NB4 (cell line): ENCODE results near the gene GCK.

Experiments used
- DNase-seq: peaks from one replicate; pipeline ENCODE4 v3.0.0; 2010; ENCODE audit warnings: low read depth
- H3K4me3 ChIP-seq: one replicate; pipeline ENCODE4 v1.5.1; 2011; ENCODE audit warnings: mild to moderate bottlenecking, low read depth, low read length, moderate library complexity
- CTCF ChIP-seq: IDR thresholded peaks from one replicate; pipeline ENCODE4 v1.5.1; 2012; ENCODE audit warnings: low read depth, low read length
- MYC ChIP-seq: IDR thresholded peaks from 2 replicates; pipeline ENCODE4 v1.6.1; 2011; ENCODE audit warnings: low read depth, low read length
- POLR2A ChIP-seq: IDR thresholded peaks from 2 replicates; pipeline ENCODE4 v1.6.1; 2011; ENCODE audit warnings: mild to moderate bottlenecking; ENCODE audit not compliant: insufficient read length; ENCODE audit errors: extremely low read depth
- TF ChIP-seq, protein P1 (sequence below): IDR thresholded peaks from 2 replicates; pipeline ENCODE4 v1.6.1; 2011; ENCODE audit warnings: low read depth, low read length

The GCK gene

DNA sequence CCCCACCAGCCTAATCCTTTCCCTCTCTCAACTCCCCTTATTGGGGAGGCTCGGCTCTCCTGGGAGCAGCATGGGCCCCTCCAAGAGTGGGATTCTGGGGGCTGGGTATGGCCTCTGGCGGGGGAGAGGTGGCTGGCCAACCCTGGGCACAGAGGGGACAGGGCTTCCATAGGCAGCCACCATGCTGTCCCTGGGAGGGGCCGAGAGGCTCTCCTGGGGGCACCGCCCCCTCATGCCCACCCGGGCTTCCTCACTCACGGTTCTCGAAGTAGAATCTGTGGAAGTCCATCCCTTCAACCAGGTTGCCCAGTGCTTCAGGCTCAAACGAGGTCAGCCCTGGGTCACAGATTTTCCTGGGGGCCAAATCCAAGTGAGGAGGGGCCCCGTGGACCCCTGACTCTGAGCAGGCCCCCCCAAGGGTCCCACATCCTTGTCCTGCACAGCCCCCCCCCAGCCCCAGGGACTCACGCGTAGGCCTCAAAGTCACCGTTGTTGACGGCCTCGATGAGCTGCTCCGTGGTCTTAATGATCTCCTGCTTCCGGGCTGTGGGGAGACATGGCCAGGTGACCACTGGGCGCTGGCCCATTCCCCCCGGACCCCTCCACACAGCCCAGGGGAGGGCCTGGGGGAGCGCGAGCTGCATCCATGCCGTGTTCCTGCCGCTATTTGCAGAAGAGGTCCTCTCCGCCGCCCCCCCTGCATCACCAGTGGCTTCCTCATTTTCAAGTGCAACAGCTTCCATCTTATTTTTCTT, 31.3 kb upstream of the GCK start:
- TF ChIP-seq POLR2A (no peak), CTCF (no peak), MYC (no peak)
- TF ChIP-seq, protein P1, sequence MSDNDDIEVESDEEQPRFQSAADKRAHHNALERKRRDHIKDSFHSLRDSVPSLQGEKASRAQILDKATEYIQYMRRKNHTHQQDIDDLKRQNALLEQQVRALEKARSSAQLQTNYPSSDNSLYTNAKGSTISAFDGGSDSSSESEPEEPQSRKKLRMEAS, result no peak
- no peak overlapping the region for H3K4me3 ChIP-seq
- no peak for DNase-seq

DNA sequence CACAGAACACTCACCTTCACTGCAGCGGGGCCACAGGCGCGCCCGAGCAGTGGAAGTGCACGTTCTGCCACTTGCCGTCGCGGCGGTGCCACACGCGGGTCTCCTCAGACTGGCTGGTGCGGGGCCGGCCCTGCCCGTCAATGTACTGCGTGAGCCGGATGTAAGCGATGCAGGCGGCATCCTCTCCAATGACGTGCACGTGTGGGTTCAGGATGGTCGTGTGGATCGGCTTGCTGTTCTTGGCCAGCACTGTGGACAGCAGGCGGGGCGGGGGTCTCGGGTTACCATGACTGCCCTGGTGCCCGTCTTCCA, 30.8 kb upstream of the GCK start:
- TF ChIP-seq, protein P1, result no peak
- no peak for TF ChIP-seq POLR2A
- TF ChIP-seq CTCF, result no peak
- TF ChIP-seq MYC, result no peak
- DNase-seq, result no peak
- H3K4me3 ChIP-seq, result no peak overlapping the region

DNA sequence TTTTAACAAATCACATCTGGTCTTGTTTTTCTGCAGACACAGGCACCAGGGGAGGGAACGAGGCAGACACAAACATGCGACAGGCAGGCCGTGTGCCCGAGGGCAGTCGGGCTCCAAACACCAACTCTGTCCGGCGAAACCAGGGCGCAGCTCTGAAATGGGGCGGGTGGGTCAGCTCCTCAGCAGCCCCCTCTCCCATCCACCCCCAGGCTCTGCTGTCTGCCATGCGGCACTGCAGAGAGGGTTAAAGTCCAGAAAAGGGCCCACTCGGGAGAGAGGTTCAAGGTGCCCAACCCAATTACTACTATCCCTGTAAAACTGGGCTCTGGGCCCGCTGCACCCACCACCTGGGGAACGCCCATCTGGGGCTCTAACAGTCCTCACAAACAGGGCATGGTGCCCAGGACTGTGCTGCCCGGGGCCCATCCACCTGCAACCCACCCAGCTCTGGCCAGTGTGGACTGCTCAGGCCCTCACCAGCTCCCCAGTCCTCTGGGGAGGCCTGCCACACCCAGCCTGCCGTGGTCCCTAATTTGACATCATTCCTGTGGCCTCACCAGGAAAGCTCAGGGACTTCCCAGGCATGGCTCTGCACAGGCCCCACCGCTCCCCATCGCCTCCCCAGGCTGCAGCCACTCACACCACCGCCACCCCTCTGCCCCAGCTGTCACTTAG, 30.3 kb upstream of the GCK start:
- no peak for TF ChIP-seq POLR2A
- TF ChIP-seq, protein P1, result no peak
- TF ChIP-seq MYC, result no peak
- no peak for TF ChIP-seq CTCF
- no peak overlapping the region for H3K4me3 ChIP-seq

DNA sequence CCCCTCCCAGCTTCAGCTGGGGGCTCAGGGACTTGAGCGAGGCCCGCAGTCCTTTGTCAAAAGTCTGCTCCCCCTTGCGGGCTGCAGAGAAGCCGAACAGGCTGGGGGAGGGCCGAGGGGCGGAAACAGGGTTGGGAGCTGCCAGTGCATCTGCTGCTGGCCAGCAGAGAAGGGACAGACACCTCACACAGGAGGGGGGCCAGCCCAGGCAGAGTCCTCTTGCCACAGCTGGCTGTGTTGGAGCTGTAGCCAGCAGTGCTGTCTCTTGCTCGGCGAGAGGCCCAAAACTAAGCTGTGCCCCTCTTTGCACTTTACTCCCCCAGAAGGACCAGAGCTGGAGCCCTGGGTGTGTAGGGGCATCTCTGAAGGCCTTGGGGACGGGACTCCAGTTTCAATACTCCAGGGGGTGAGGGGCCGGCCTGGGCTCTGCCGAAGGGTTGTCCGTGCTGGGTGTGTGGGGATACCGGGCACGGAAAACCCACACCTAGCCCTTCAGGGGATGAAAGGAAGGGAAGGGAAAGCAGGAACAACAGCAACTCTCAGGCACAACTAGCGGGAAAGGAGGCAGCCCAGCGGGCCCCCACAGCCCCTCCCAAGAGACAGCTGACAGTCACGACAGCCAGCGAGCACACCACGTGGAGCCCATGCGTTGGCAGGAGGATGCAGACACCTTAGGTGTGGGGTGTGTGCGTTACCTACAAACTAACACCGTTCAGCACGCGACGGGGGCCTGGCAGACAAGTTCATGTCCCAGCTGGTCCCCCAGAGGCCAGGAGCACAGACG, 29.4 kb upstream of the GCK start:
- DNase-seq, result no peak
- no peak overlapping the region for H3K4me3 ChIP-seq
- TF ChIP-seq CTCF, result no peak

More for the DNA sequence above, 30.3 kb upstream of the GCK start:
- DNase-seq, result no peak

- TF ChIP-seq POLR2A (no peak), CTCF (no peak), MYC (no peak)
- TF ChIP-seq, protein P1, result no peak
- no peak for DNase-seq
- no peak overlapping the region for H3K4me3 ChIP-seq
Observed at GRCh38 chr7:44217852-44218402, 28.7 kb upstream of the GCK start.
